DOHH2 (cell line): ENCODE measurements around the gene FARS2.

ENCODE experiments used
- EZH2phosphoT487 ChIP-seq: fragments of 200-600 bp; sonication (generic); IDR thresholded peaks from 2 replicates; pipeline ENCODE4 v1.6.1; 2017; ENCODE audit warnings: borderline replicate concordance, mild to moderate bottlenecking, antibody characterized with exemption, low read length, moderate library complexity, mixed read lengths
- TF ChIP-seq, protein P1 (sequence below): fragments of 200-600 bp; sonication (generic); IDR thresholded peaks from one replicate; pipeline ENCODE4 v1.5.1; 2014; ENCODE audit warnings: antibody characterized with exemption, mild to moderate bottlenecking, low read depth, low read length; ENCODE audit not compliant: poor library complexity, severe bottlenecking

DNA sequence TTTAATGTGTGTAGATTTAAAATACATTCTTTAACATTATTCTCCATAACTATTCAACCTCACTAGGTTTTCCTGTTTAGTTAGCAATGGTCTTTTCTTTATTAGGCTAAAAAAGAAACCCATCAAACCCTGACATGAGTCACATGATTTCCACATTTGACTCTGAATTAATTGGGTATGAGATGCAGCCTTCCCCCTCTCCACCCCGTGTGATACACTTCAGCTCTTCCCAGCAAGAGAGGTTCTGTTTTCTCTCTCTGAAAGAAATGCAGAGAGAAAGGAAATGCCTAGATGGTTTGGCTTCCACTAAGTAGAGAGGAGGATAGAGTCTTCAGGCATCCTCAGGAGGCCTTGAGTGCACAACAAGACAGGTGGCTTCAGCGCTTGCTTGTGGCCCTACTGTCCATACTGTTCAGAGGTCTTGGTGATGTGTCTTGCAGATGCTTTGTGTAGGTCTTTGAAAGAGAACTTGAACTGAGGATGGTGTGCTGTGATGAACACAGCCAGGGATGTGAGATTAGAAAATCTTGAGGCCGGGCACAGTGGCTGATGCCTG is 17.3 kb downstream of the FARS2 start:
- TF ChIP-seq, protein P1, sequence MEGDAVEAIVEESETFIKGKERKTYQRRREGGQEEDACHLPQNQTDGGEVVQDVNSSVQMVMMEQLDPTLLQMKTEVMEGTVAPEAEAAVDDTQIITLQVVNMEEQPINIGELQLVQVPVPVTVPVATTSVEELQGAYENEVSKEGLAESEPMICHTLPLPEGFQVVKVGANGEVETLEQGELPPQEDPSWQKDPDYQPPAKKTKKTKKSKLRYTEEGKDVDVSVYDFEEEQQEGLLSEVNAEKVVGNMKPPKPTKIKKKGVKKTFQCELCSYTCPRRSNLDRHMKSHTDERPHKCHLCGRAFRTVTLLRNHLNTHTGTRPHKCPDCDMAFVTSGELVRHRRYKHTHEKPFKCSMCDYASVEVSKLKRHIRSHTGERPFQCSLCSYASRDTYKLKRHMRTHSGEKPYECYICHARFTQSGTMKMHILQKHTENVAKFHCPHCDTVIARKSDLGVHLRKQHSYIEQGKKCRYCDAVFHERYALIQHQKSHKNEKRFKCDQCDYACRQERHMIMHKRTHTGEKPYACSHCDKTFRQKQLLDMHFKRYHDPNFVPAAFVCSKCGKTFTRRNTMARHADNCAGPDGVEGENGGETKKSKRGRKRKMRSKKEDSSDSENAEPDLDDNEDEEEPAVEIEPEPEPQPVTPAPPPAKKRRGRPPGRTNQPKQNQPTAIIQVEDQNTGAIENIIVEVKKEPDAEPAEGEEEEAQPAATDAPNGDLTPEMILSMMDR = no peak
- no peak for TF ChIP-seq EZH2phosphoT487
